Measurements from ENCODE around the gene PRKD2.

DNA sequence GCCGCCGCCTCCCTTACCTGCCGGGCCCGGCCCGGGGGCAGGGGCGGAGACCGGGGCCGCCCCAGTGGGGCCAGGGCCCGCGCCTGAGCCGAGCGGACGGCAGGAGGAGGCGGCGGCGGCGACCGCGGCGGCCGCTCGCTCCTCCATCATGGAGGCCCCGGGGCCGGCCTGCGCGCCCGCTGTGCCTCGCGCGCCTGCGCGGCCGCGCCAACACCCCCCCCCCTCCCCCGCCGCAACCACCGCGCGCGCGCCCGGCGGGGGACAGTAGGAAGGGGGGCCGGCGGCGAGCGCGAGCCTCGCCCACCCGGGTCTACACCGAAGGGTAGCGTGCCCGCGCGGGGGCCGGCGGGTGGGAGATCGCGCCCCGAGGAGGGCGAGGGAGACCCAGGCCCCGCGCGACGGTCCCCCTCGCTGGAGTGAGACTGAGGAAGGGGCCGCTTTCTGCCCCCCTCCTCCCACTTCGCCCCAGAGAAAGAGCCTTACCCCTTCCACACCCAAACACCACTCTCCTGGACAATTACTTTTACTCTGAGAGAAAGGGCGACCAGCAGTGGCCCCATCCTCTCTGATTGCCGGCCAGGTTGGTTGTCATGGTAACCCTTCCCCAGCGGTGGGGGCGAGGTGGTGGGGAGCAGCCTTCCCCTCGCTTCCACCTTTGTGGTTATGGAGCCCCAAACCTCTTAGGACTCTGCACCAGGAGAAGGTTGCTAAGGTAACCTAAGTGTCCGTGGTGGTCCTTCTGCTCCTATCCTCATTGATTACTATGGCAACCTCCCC is 29.6 kb upstream of the PRKD2 start, which contains the start of gene STRN4:
- no peak for TF ChIP-seq CTCF (IDR thresholded peaks at IDR 0.05)
- TF ChIP-seq POLR2A (IDR thresholded peaks at IDR 0.05): peak in 1 of 4 donors; percentile 33

Data from esophagus squamous epithelium (tissue), 4 donors.